Measurements from ENCODE around the gene CPOX.

Gene CPOX

GRCh38 chr3:98554580-98554979 lies 38.8 kb downstream of the CPOX start:
- Histone ChIP-seq H4K20me1 (ENCODE audit: low read depth, low read length) (no peaks in the 10 kb centered on the region), H3K79me2 (ENCODE audit: insufficient read depth, low read length) (no peaks in the 10 kb centered on the region), H3K27me3 (ENCODE audit: low read length) (no peaks in the 10 kb centered on the region), H2AFZ (ENCODE audit: low read depth, low read length, severe bottlenecking) (no peak overlapping the region), H3K27ac (ENCODE audit: low read depth, low read length) (peak overlapping the region; percentile 85; the same call in 1 of the 2 replicates), H3F3A (ENCODE audit: insufficient read depth) (peaks cover 16% of the 10 kb centered on the region), H3K4me3 (ENCODE audit: insufficient read depth, low read length, poor library complexity, severe bottlenecking) (no peak overlapping the region), H3K9me3 (ENCODE audit: insufficient read depth, low read length) (no peaks in the 10 kb centered on the region), H3K36me3 (ENCODE audit: low read length) (no peaks in the 10 kb centered on the region), H3K9ac (ENCODE audit: low read length) (peak overlapping the region; percentile 34; the same call in 1 of the 2 replicates), H3K4me2 (ENCODE audit: low read depth, low read length, poor library complexity, severe bottlenecking) (peak overlapping the region; percentile 74), H3K9me2 (replicated peaks; ENCODE audit: insufficient read depth, low read length) (no peaks in the 10 kb centered on the region)
- TF ChIP-seq EZH2phosphoT487 (conservative IDR thresholded peaks at IDR 0.05; ENCODE audit: low read length) (no peak), CTCF (IDR thresholded peaks at IDR 0.05; ENCODE audit: insufficient read depth, low read length, poor library complexity, severe bottlenecking) (no peak)

- Histone ChIP-seq H4K20me1 (ENCODE audit: low read depth, low read length) (no peaks in the 10 kb centered on the region), H3K4me2 (ENCODE audit: low read depth, low read length, poor library complexity, severe bottlenecking) (peak overlapping the region; percentile 74), H2AFZ (ENCODE audit: low read depth, low read length, severe bottlenecking) (no peak overlapping the region), H3K36me3 (ENCODE audit: low read length) (no peaks in the 10 kb centered on the region), H3K4me3 (ENCODE audit: insufficient read depth, low read length, poor library complexity, severe bottlenecking) (no peak overlapping the region), H3K27ac (ENCODE audit: low read depth, low read length) (no peak overlapping the region), H3F3A (ENCODE audit: insufficient read depth) (peaks cover 16% of the 10 kb centered on the region), H3K9ac (ENCODE audit: low read length) (no peak overlapping the region), H3K9me2 (replicated peaks; ENCODE audit: insufficient read depth, low read length) (no peaks in the 10 kb centered on the region), H3K79me2 (ENCODE audit: insufficient read depth, low read length) (no peaks in the 10 kb centered on the region), H3K9me3 (ENCODE audit: insufficient read depth, low read length) (no peaks in the 10 kb centered on the region), H3K27me3 (ENCODE audit: low read length) (no peaks in the 10 kb centered on the region)
- TF ChIP-seq EZH2phosphoT487 (conservative IDR thresholded peaks at IDR 0.05; ENCODE audit: low read length) (no peak), CTCF (IDR thresholded peaks at IDR 0.05; ENCODE audit: insufficient read depth, low read length, poor library complexity, severe bottlenecking) (no peak)
Measured at GRCh38 chr3:98553753-98554152, 39.7 kb downstream of the CPOX start.

- no peak overlapping the region for H2AFZ ChIP-seq (ENCODE audit: low read depth, low read length, severe bottlenecking)
- H3K4me2 ChIP-seq (ENCODE audit: low read depth, low read length, poor library complexity, severe bottlenecking), result peak overlapping the region; percentile 74
- peaks cover 12% of the 10 kb centered on the region for H3F3A ChIP-seq (ENCODE audit: insufficient read depth)
- H3K9ac ChIP-seq (ENCODE audit: low read length), result no peak overlapping the region
- no peaks in the 10 kb centered on the region for H3K36me3 ChIP-seq (ENCODE audit: low read length)
- no peaks in the 10 kb centered on the region for H3K9me3 ChIP-seq (ENCODE audit: insufficient read depth, low read length)
- H3K27me3 ChIP-seq (ENCODE audit: low read length), result no peaks in the 10 kb centered on the region
- no peak overlapping the region for H3K4me3 ChIP-seq (ENCODE audit: insufficient read depth, low read length, poor library complexity, severe bottlenecking)
- no peaks in the 10 kb centered on the region for H3K79me2 ChIP-seq (ENCODE audit: insufficient read depth, low read length)
- H3K9me2 ChIP-seq (replicated peaks; ENCODE audit: insufficient read depth, low read length), result no peaks in the 10 kb centered on the region
- no peak for TF ChIP-seq CTCF (IDR thresholded peaks at IDR 0.05; ENCODE audit: insufficient read depth, low read length, poor library complexity, severe bottlenecking)
- no peak for TF ChIP-seq EZH2phosphoT487 (conservative IDR thresholded peaks at IDR 0.05; ENCODE audit: low read length)
- no peak overlapping the region for H3K27ac ChIP-seq (ENCODE audit: low read depth, low read length)
- H4K20me1 ChIP-seq (ENCODE audit: low read depth, low read length), result no peaks in the 10 kb centered on the region
Measured at GRCh38 chr3:98553021-98553563, 40.3 kb downstream of the CPOX start.
